DOHH2 (cell line): ENCODE measurements around the gene SLC17A1.

Experiments
- EZH2phosphoT487 ChIP-seq: fragments of 200-600 bp; sonication (generic); IDR thresholded peaks from 2 replicates; pipeline ENCODE4 v1.6.1; 2017; ENCODE audit warnings: borderline replicate concordance, mild to moderate bottlenecking, antibody characterized with exemption, low read length, moderate library complexity, mixed read lengths
- TF ChIP-seq, protein P1 (sequence below): fragments of 200-600 bp; sonication (generic); IDR thresholded peaks from one replicate; pipeline ENCODE4 v1.5.1; 2014; ENCODE audit warnings: antibody characterized with exemption, mild to moderate bottlenecking, low read depth, low read length; ENCODE audit not compliant: poor library complexity, severe bottlenecking

DNA sequence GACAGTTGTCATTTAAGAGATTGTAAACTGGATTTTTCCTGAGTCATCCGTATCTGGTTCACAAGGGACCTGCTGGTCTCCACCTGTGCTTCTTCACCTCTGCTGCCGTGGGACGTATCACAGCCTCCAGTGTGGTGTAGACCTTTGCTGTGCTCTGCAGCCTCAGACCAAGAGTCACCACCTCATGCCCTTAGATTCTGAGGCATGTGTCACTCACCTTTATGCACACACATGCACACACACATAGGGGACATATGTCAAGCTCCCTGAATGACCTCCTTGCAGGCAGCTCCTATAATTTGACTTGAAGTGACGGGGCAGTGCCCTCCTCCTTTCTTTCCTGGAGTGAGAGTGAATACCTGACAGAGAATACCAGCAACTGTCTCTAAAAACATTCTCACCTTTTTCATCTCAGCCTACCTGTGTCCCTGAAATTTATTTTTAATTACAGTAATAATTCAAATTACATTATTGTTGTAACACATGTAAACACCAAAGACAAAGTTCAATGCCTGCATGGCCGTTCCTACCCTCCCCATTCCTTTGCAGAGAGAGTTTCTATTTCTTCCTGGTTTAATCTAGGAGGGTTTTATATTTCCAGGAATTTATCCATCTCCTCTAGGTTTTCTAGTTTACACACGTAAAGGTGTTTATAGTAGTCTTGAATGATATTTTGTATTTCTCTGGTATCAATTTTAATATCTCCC is 73.8 kb downstream of the SLC17A1 start:
- TF ChIP-seq, protein P1, sequence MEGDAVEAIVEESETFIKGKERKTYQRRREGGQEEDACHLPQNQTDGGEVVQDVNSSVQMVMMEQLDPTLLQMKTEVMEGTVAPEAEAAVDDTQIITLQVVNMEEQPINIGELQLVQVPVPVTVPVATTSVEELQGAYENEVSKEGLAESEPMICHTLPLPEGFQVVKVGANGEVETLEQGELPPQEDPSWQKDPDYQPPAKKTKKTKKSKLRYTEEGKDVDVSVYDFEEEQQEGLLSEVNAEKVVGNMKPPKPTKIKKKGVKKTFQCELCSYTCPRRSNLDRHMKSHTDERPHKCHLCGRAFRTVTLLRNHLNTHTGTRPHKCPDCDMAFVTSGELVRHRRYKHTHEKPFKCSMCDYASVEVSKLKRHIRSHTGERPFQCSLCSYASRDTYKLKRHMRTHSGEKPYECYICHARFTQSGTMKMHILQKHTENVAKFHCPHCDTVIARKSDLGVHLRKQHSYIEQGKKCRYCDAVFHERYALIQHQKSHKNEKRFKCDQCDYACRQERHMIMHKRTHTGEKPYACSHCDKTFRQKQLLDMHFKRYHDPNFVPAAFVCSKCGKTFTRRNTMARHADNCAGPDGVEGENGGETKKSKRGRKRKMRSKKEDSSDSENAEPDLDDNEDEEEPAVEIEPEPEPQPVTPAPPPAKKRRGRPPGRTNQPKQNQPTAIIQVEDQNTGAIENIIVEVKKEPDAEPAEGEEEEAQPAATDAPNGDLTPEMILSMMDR, result no peak
- no peak for TF ChIP-seq EZH2phosphoT487
